Thoracic aorta (tissue), 2 donors: ENCODE measurements around the gene PPM1K. TPM values are rescaled to one million over a fixed set of nuclear protein-coding genes. Genes with fewer than 3 reads are reported as not detected.
"Not testable (repeated sequence)": the region's sequence is repeated elsewhere in the genome, so short reads cannot be mapped to it uniquely, and the experiment has no call there.

Source experiments
- ATAC-seq: fragments of 150-250 bp; one replicate; pipeline ENCODE4 v1.8.0; 2017; ENCODE audit warnings: low read depth; ENCODE audit not compliant: insufficient number of reproducible peaks, low FRiP score
- DNase-seq: peaks from one replicate; pipeline ENCODE4 v3.0.0-alpha.2; 2020; ENCODE audit warnings: low spot score
- H3K27ac ChIP-seq, 2 donors: fragments of 200-600 bp; sonication (generic); 1 replicate in 1 of 2; 2 replicates in 1 of 2; pipeline ENCODE4 v1.5.1; 2016; ENCODE audit warnings: mild to moderate bottlenecking in 2 of 2, moderate library complexity in 2 of 2
- H3K27me3 ChIP-seq: fragments of 200-600 bp; sonication (generic); replicated peaks from 2 replicates; pipeline ENCODE4 v1.6.0; 2016; ENCODE audit warnings: mild to moderate bottlenecking; ENCODE audit not compliant: insufficient read depth
- H3K36me3 ChIP-seq: fragments of 200-600 bp; sonication (generic); one replicate; pipeline ENCODE4 v1.5.1; 2016
- H3K4me1 ChIP-seq, 2 donors: fragments of 200-600 bp; sonication (generic); 1 replicate in 1 of 2; 2 replicates in 1 of 2; pipeline versions ENCODE4 v1.5.1 to v1.6.0; 2016; ENCODE audit warnings: low read depth in 2 of 2, mild to moderate bottlenecking in 1 of 2; ENCODE audit not compliant: control insufficient read depth in 1 of 2
- H3K4me3 ChIP-seq: fragments of 200-600 bp; sonication (generic); 2 replicates; pipeline ENCODE4 v1.5.1; 2016; ENCODE audit warnings: mild to moderate bottlenecking
- H3K9me3 ChIP-seq: fragments of 200-600 bp; sonication (generic); 2 replicates; pipeline ENCODE4 v1.5.1; 2016
- CTCF ChIP-seq: fragments of 200-600 bp; sonication (generic); IDR thresholded peaks from one replicate; pipeline ENCODE4 v1.5.1; 2019; ENCODE audit warnings: antibody characterized with exemption
- total RNA-seq, 2 donors: library from RNA; depleted of rRNA; stranded (reverse); fragments of >200 nt; gene quantifications; one replicate each; pipeline versions ENCODE4 v1.1.0 to v1.2.3, GENCODE V29; 2016

The PPM1K gene
- total RNA-seq, 2 donors from 2014 or later: 66.3 to 70.8 TPM

DNA sequence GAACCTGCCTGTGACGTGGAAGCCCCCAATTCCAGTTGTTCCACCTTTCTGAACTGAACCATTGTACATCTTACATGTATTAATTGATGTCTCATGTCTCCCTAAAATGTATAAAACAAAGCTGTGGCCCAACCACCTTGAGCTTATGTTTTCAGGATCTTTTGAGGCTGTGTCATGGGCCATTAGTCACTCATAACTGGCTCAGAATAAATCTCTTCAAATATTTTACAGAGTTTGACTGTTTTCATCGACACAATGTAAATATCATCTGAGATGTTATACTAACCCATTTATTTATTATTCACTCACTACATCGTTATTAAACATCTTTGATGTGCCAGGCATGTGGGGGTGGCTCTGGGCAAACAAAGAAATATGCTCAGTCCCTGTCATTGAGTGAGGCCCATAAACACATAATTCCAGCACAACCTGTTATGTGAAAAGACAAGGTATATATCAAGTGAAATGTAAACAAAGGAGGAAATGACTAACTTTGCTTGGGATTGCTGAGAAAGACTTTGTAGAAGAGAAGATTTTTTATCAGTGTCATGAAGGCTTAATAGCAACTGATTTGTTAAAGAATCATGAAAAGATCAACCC is 34.5 kb upstream of the PPM1K start:
- no peaks in the 10 kb centered on the region for H3K27me3 ChIP-seq
- no peak overlapping the region for H3K4me3 ChIP-seq
- DNase-seq: no peak
- H3K9me3 ChIP-seq: no peaks in the 10 kb centered on the region
- no peak overlapping the region for H3K27ac ChIP-seq
- TF ChIP-seq CTCF: no peak
- no peak for ATAC-seq
- no peaks in the 10 kb centered on the region for H3K4me1 ChIP-seq
- H3K36me3 ChIP-seq: no peaks in the 10 kb centered on the region

DNA sequence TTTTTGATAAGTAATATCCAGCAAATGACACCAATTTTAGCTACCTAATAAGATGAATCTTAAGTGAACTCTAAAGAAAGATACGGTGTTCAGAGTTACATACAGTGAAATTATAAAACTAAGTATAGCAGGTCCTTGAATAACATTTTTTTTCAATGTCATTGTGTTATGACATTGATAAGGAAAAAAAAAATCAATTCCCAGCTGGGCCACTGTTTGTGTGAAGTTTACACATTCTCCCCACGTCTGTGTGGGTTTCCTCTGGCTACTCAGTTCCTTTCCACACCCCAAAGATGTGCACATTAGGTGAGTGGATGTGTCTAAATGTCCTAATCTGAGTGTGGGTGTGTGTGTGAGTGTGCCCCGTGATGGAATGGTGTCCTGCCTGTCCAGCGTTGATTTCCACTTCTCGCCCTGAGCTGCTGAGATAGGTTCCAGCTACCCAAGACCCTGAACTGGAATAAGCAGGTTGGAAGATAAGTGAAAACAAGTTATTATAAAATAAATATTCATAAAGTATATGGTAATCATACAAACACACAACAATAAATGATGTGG is 31.2 kb upstream of the PPM1K start:
- H3K9me3 ChIP-seq: no peaks in the 10 kb centered on the region
- no peaks in the 10 kb centered on the region for H3K4me1 ChIP-seq
- DNase-seq (no peak), ATAC-seq (no peak)
- H3K4me3 ChIP-seq: no peak overlapping the region
- no peaks in the 10 kb centered on the region for H3K36me3 ChIP-seq
- H3K27ac ChIP-seq: no peak overlapping the region
- no peak for TF ChIP-seq CTCF
- H3K27me3 ChIP-seq: no peaks in the 10 kb centered on the region

DNA sequence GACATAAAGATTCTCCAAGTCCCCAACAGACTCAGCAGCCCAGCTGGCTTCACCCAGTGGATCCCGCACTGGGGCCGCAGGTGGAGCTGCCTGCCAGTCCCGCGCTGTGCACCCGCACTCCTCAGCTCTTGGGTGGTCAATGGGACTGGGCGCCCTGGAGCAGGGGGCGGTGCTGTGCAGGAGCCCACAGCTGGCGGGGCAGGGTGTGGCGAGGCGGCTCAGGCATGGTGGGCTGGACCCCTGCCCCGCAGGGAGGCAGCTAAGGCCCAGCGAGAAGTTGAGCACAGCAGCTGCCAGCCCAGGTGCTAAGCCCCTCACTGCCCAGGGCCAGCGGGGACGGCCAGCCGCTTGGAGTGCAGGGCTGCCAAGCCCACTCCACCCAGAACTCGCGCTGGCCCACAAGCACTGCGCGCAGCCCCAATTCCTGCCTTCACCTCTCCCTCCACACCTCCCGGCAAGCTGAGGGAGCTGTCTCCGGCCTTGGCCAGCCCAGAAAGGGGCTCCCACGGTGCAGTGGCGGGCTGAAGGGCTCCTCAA is 28.8 kb upstream of the PPM1K start:
- ATAC-seq, H3K9me3 ChIP-seq, H3K27me3 ChIP-seq, H3K36me3 ChIP-seq, H3K27ac ChIP-seq, DNase-seq, H3K4me3 ChIP-seq, H3K4me1 ChIP-seq: not testable (repeated sequence)

GRCh38 chr4:88308587-88308986 is 24.2 kb upstream of the PPM1K start:
- ATAC-seq (no peak), DNase-seq (no peak)
- Histone ChIP-seq H3K36me3 (no peaks in the 10 kb centered on the region), H3K27me3 (no peaks in the 10 kb centered on the region), H3K27ac (no peak overlapping the region), H3K4me3 (no peak overlapping the region), H3K4me1 (no peaks in the 10 kb centered on the region), H3K9me3 (no peaks in the 10 kb centered on the region)
- no peak for TF ChIP-seq CTCF

GRCh38 chr4:88297725-88298454 is 13.5 kb upstream of the PPM1K start:
- Histone ChIP-seq H3K36me3 (no peaks in the 10 kb centered on the region), H3K9me3 (no peaks in the 10 kb centered on the region), H3K27me3 (no peaks in the 10 kb centered on the region), H3K4me1 (peaks cover 0 to 5% of the 10 kb centered on the region in 2 donors), H3K27ac (no peak overlapping the region), H3K4me3 (no peak overlapping the region)
- ATAC-seq (no peak), DNase-seq (no peak)
- no peak for TF ChIP-seq CTCF
